IMR-90 (cell line): ENCODE results near the gene CCT3. TPM values are rescaled to one million over a fixed set of nuclear protein-coding genes. Genes with fewer than 3 reads are reported as not detected.

ENCODE experiments used
- ATAC-seq: fragments of 200-7000 bp; cut with Tn5 transposase; 2 replicates; pipeline ENCODE4 v1.9.1; 2020; ENCODE audit warnings: low read depth, mild to moderate bottlenecking, moderate library complexity
- BruUV-seq: library from RNA; stranded (reverse); fragments of 400-500 nt; replicated peaks from 2 replicates; lab custom pipeline; 2021; lab: Mats Ljungman, UMichigan
- CTCF ChIA-PET: fragments of 300-600 bp; formaldehyde crosslinking; extraction: SDS; loops from one replicate; lab custom pipeline; 2021; ENCODE audit warnings: antibody characterized with exemption; lab: Yijun Ruan, JAX
- POLR2A ChIA-PET: fragments of 300-600 bp; sonication (Branson Sonifier 250); formaldehyde crosslinking; loops from one replicate; lab custom pipeline; 2022; ENCODE audit warnings: antibody characterized with exemption; ENCODE audit not compliant: unreplicated experiment; lab: Charles Lee
- DNase-seq: peaks from one replicate; pipeline ENCODE4 v3.0.0; 2013
- H2AFZ ChIP-seq: replicated peaks from 2 replicates; pipeline ENCODE3; 2013; ENCODE audit warnings: low read length, mild to moderate bottlenecking; ENCODE audit not compliant: poor library complexity
- H2AK5ac ChIP-seq: 2 replicates; pipeline ENCODE4 v1.6.1; 2013; ENCODE audit warnings: low read depth, low read length, inconsistent platforms
- H2AK9ac ChIP-seq: replicated peaks from 2 replicates; pipeline ENCODE3; 2013; ENCODE audit warnings: mild to moderate bottlenecking, low read depth, low read length, moderate library complexity; ENCODE audit not compliant: poor library complexity
- H2BK120ac ChIP-seq: 2 replicates; pipeline ENCODE4 v1.6.1; 2013; ENCODE audit warnings: low read depth, low read length, inconsistent platforms
- H2BK15ac ChIP-seq: 3 replicates; pipeline ENCODE4 v1.6.1; 2013; ENCODE audit warnings: low read depth, low read length, inconsistent platforms
- H2BK20ac ChIP-seq: 2 replicates; pipeline ENCODE4 v1.6.1; 2013; ENCODE audit warnings: low read depth, mild to moderate bottlenecking, inconsistent platforms, low read length, moderate library complexity
- H2BK5ac ChIP-seq: 2 replicates; pipeline ENCODE4 v1.6.1; 2013; ENCODE audit warnings: mild to moderate bottlenecking, low read depth, low read length, inconsistent platforms; ENCODE audit not compliant: poor library complexity, severe bottlenecking
- H3K14ac ChIP-seq: replicated peaks from 2 replicates; pipeline ENCODE4 v1.6.1; 2013; ENCODE audit warnings: low read depth, low read length, inconsistent platforms
- H3K18ac ChIP-seq: 2 replicates; pipeline ENCODE4 v1.6.1; 2013; ENCODE audit warnings: low read depth, low read length, control low read depth
- H3K23ac ChIP-seq: 2 replicates; pipeline ENCODE4 v1.6.1; 2013; ENCODE audit warnings: low read depth, low read length, inconsistent platforms
- H3K27ac ChIP-seq: 2 replicates; pipeline ENCODE4 v1.5.1; 2013; ENCODE audit warnings: mild to moderate bottlenecking, control low read depth, low read length; ENCODE audit not compliant: insufficient read depth
- H3K27me3 ChIP-seq: 2 replicates; pipeline ENCODE4 v1.6.1; 2013; ENCODE audit warnings: low read length; ENCODE audit not compliant: control insufficient read depth, insufficient read depth
- H3K36me3 ChIP-seq: 2 replicates; pipeline ENCODE4 v1.6.1; 2013; ENCODE audit warnings: low read length, mixed read lengths; ENCODE audit not compliant: control insufficient read depth, insufficient read depth
- H3K4ac ChIP-seq: 2 replicates; pipeline ENCODE4 v1.6.1; 2013; ENCODE audit warnings: low read depth, low read length, inconsistent platforms
- H3K4me1 ChIP-seq: 2 replicates; pipeline ENCODE4 v1.6.1; 2013; ENCODE audit warnings: low read length, mixed read lengths; ENCODE audit not compliant: control insufficient read depth, insufficient read depth
- H3K4me2 ChIP-seq: 2 replicates; pipeline ENCODE4 v1.6.1; 2013; ENCODE audit warnings: low read depth, mild to moderate bottlenecking, control low read depth, low read length, moderate library complexity
- H3K4me3 ChIP-seq: 2 replicates; pipeline ENCODE4 v1.5.1; 2013; ENCODE audit warnings: low read depth, mild to moderate bottlenecking, control low read depth, low read length, moderate library complexity; ENCODE audit not compliant: insufficient read depth
- H3K56ac ChIP-seq: 2 replicates; pipeline ENCODE4 v1.6.1; 2013; ENCODE audit warnings: low read length, inconsistent platforms; ENCODE audit not compliant: insufficient read depth; ENCODE audit errors: extremely low read depth
- H3K79me1 ChIP-seq, 2 experiments: 2 replicates each; pipeline ENCODE4 v1.6.1; 2013; ENCODE audit warnings: low read length in 2 of 2, inconsistent platforms in 1 of 2, low read depth in 1 of 2
- H3K9ac ChIP-seq: 2 replicates; pipeline ENCODE4 v1.6.1; 2013; ENCODE audit warnings: low read depth, low read length, control low read depth
- H3K9me1 ChIP-seq: 2 replicates; pipeline ENCODE4 v1.6.1; 2013; ENCODE audit warnings: low read length, inconsistent platforms; ENCODE audit not compliant: insufficient read depth
- H3K9me3 ChIP-seq: 2 replicates; pipeline ENCODE4 v1.6.1; 2013; ENCODE audit warnings: low read length; ENCODE audit not compliant: control insufficient read depth, insufficient read depth
- H4K20me1 ChIP-seq: 2 replicates; pipeline ENCODE4 v1.6.1; 2013; ENCODE audit warnings: low read length, inconsistent platforms; ENCODE audit not compliant: insufficient read depth
- H4K5ac ChIP-seq: 2 replicates; pipeline ENCODE4 v1.6.1; 2013; ENCODE audit warnings: mild to moderate bottlenecking, low read depth, low read length, control low read depth
- H4K8ac ChIP-seq, 2 experiments: 2 replicates each; pipeline ENCODE4 v1.6.1; 2013; ENCODE audit warnings: low read depth in 2 of 2, low read length in 2 of 2, control low read depth in 1 of 2, inconsistent platforms in 1 of 2
- H4K91ac ChIP-seq: 2 replicates; pipeline ENCODE4 v1.6.1; 2013; ENCODE audit warnings: low read depth, low read length, inconsistent platforms; ENCODE audit not compliant: insufficient read depth
- BHLHE40 ChIP-seq: fragments of 150-350 bp; IDR thresholded peaks from 2 replicates; pipeline ENCODE4 v1.6.1; 2016; ENCODE audit warnings: mild to moderate bottlenecking, low read depth, low read length
- CEBPB ChIP-seq: IDR thresholded peaks from 2 replicates; pipeline ENCODE4 v1.6.1; 2012; ENCODE audit warnings: low read depth, low read length, improper control_type of control experiment
- CHD1 ChIP-seq: IDR thresholded peaks from 2 replicates; pipeline ENCODE4 v1.6.1; 2012; ENCODE audit warnings: low read depth, low read length, improper control_type of control experiment
- CTCF ChIP-seq: conservative IDR thresholded peaks from 2 replicates; pipeline ENCODE4 v1.5.1; 2012; ENCODE audit warnings: mild to moderate bottlenecking, low read depth, low read length, improper control_type of control experiment
- ELK1 ChIP-seq: fragments of 150-350 bp; IDR thresholded peaks from 2 replicates; pipeline ENCODE4 v1.6.1; 2016; ENCODE audit warnings: low read depth, mild to moderate bottlenecking, low read length, moderate library complexity, borderline replicate concordance
- FOS ChIP-seq: fragments of 150-350 bp; IDR thresholded peaks from 2 replicates; pipeline ENCODE4 v1.6.1; 2016; ENCODE audit warnings: low read depth, low read length
- MAFK ChIP-seq: IDR thresholded peaks from 2 replicates; pipeline ENCODE4 v1.6.1; 2012; ENCODE audit warnings: low read depth, low read length, improper control_type of control experiment
- MAZ ChIP-seq: IDR thresholded peaks from 2 replicates; pipeline ENCODE4 v1.6.1; 2012; ENCODE audit warnings: low read depth, mild to moderate bottlenecking, low read length, improper control_type of control experiment, moderate library complexity, borderline replicate concordance
- MXI1 ChIP-seq: IDR thresholded peaks from 2 replicates; pipeline ENCODE4 v1.6.1; 2012; ENCODE audit warnings: low read depth, mild to moderate bottlenecking, low read length, moderate library complexity, borderline replicate concordance
- NFE2L2 ChIP-seq: fragments of 150-350 bp; IDR thresholded peaks from 2 replicates; pipeline ENCODE4 v1.6.1; 2016; ENCODE audit warnings: low read depth, mild to moderate bottlenecking, low read length
- POLR2A ChIP-seq: IDR thresholded peaks from 2 replicates; pipeline ENCODE4 v1.6.1; 2012; ENCODE audit warnings: mild to moderate bottlenecking, low read depth, low read length
- RAD21 ChIP-seq: IDR thresholded peaks from 2 replicates; pipeline ENCODE4 v1.6.1; 2012; ENCODE audit warnings: low read length, improper control_type of control experiment
- RCOR1 ChIP-seq: IDR thresholded peaks from 2 replicates; pipeline ENCODE4 v1.6.1; 2012; ENCODE audit warnings: mild to moderate bottlenecking, low read length, improper control_type of control experiment; ENCODE audit not compliant: insufficient replicate concordance
- RFX5 ChIP-seq: IDR thresholded peaks from 2 replicates; pipeline ENCODE4 v1.8.0; 2012; ENCODE audit warnings: low read depth, mild to moderate bottlenecking, low read length, moderate library complexity
- SMC3 ChIP-seq: fragments of 150-350 bp; IDR thresholded peaks from 2 replicates; pipeline ENCODE4 v1.6.1; 2016; ENCODE audit warnings: low read depth, mild to moderate bottlenecking, antibody characterized with exemption, low read length, moderate library complexity
- USF2 ChIP-seq: fragments of 150-350 bp; IDR thresholded peaks from 2 replicates; pipeline ENCODE4 v1.6.1; 2017; ENCODE audit warnings: mild to moderate bottlenecking, antibody characterized with exemption, low read length, low read depth
- WGBS, 2 experiments: methylation state at CpG; one replicate each; pipeline versions ENCODE4 v1.1.5 to v1.1.7; 2013; ENCODE audit warnings: missing lambda C conversion rate in 2 of 2; ENCODE audit not compliant: insufficient read length in 1 of 2; ENCODE audit errors: extremely low coverage in 2 of 2; 5-methylcytosine and 5-hydroxymethylcytosine counted together
- dilution Hi-C: fragments of 300-500 bp; cut with HindIII; formaldehyde crosslinking; loops from one replicate; pipeline ENCODE4 v1.14.3; 2018; ENCODE audit warnings: low sequenced_read_pairs; ENCODE audit not compliant: unreplicated experiment
- in situ Hi-C: fragments of 300-500 bp; cut with MboI; formaldehyde crosslinking; loops from 3 replicates; pipeline ENCODE4 v1.14.3; 2019; ENCODE audit warnings: low sequenced_read_pairs, inconsistent platforms, mixed read lengths
- intact Hi-C: fragments of 100-400 bp; cut with micrococcal nuclease; formaldehyde crosslinking; loops from 2 replicates; pipeline ENCODE4 v1.10.0; 2022
- polyA plus RNA-seq, 3 experiments: library from polyadenylated mRNA; depleted of rRNA; stranded (reverse); fragments of >200 nt; gene quantifications; 2 replicates each; pipeline ENCODE4 v1.2.3, GENCODE V29; 2012; ENCODE audit warnings: low replicate concordance in 1 of 3
- total RNA-seq: library from RNA; depleted of rRNA; stranded (reverse); fragments of >200 nt; gene quantifications from 2 replicates; pipeline ENCODE4 v1.2.3, GENCODE V29; 2012

The CCT3 gene
- total and polyA plus RNA-seq, 2 of the 4 experiments (the other 2 are of a cell fraction), result 313 to 595 TPM

DNA sequence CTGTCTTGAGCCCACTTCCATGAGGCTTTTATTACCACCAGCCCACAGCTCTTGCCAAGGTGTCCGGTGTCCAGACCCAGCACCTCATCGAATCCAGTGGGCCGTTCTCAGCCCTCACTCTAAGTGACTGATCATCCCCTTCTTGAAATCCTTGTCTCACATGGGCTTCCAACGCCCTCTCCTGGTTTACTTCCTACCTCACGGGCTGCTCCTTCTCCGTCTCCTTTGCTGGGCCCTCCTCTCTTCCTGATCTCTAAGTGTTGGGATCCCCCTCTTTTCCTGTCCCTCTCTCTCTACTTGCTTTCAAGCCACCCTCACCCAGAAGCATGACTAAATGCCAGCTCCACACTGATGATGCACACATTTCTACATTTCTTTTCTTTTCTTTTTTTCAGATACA, 21.9 kb upstream of the CCT3 start:
- Histone ChIP-seq H3K9ac (no peak overlapping the region), H3K27me3 (peaks cover 51% of the 10 kb centered on the region), H4K91ac (no peak overlapping the region), H2BK120ac (no peak overlapping the region), H3K23ac (no peak overlapping the region), H4K5ac (no peak overlapping the region), H3K27ac (no peak overlapping the region), H3K9me3 (no peaks in the 10 kb centered on the region; the same call in 1 of the 2 replicates), H2BK15ac (no peak overlapping the region), H3K56ac (no peak overlapping the region), H3K4ac (no peak overlapping the region), H3K4me1 (no peaks in the 10 kb centered on the region), H2AK9ac (no peak overlapping the region), H2BK20ac (no peak overlapping the region), H3K9me1 (no peaks in the 10 kb centered on the region), H3K4me2 (no peak overlapping the region), H2BK5ac (no peak overlapping the region), H3K14ac (no peak overlapping the region), H3K18ac (no peak overlapping the region), H3K36me3 (no peaks in the 10 kb centered on the region), H4K20me1 (no peaks in the 10 kb centered on the region; the same call in 1 of the 2 replicates), H2AK5ac (no peak overlapping the region), H3K79me1 (no peaks in the 10 kb centered on the region), H2AFZ (no peak overlapping the region), H4K8ac (no peak overlapping the region), H3K4me3 (no peak overlapping the region)
- ChIA-PET POLR2A (no interaction called here), CTCF (interaction anchor here (0.6 kb wide), 1 partner anchor 191 kb away, joined by 5 read pairs; no protein-coding TSS in a partner anchor)
- ATAC-seq, result peak; percentile 81
- peak; percentile 43 for DNase-seq
- in situ Hi-C loops, result no loop called here
- intact Hi-C loops, result no loop called here
- no peak for TF ChIP-seq FOS
- TF ChIP-seq BHLHE40, result no peak
- 0 out of 2 replicates have a peak, but pooled peaks have one; percentile 22 for TF ChIP-seq SMC3
- peak; percentile 52 for TF ChIP-seq CTCF
- TF ChIP-seq MAZ, result no peak
- TF ChIP-seq MAFK, result no peak
- TF ChIP-seq RAD21, result peak; percentile 49
- no peak for TF ChIP-seq NFE2L2
- no peak for TF ChIP-seq ELK1
- TF ChIP-seq CEBPB, result no peak
- no peak for TF ChIP-seq CHD1
- TF ChIP-seq POLR2A, result no peak
- no peak for TF ChIP-seq USF2
- TF ChIP-seq MXI1, result no peak
- TF ChIP-seq RCOR1, result no peak
- no peak for TF ChIP-seq RFX5
- no TSS peak for BruUV-seq
- WGBS, 2 experiments, result 20% methylated on average over 6 of the region's 6 CpGs; no CpG with 5 or more reads in 1 of the 2 experiments
- dilution Hi-C loops, result no loop called here
